GM18861 (cell line): ENCODE data around the gene NPSR1.
A peak's percentile ranks its signal among the peaks of the same experiment; 100 is the strongest.
"Not testable (repeated sequence)": the region's sequence is repeated elsewhere in the genome, so short reads cannot be mapped to it uniquely, and the experiment has no call there.

Experiments
- ATAC-seq: cut with Tn5 transposase; IDR thresholded peaks from one replicate; pipeline ENCODE4 v1.9.1; 2021; ENCODE audit not compliant: unreplicated experiment

Gene NPSR1, protein sequence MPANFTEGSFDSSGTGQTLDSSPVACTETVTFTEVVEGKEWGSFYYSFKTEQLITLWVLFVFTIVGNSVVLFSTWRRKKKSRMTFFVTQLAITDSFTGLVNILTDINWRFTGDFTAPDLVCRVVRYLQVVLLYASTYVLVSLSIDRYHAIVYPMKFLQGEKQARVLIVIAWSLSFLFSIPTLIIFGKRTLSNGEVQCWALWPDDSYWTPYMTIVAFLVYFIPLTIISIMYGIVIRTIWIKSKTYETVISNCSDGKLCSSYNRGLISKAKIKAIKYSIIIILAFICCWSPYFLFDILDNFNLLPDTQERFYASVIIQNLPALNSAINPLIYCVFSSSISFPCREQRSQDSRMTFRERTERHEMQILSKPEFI

DNA sequence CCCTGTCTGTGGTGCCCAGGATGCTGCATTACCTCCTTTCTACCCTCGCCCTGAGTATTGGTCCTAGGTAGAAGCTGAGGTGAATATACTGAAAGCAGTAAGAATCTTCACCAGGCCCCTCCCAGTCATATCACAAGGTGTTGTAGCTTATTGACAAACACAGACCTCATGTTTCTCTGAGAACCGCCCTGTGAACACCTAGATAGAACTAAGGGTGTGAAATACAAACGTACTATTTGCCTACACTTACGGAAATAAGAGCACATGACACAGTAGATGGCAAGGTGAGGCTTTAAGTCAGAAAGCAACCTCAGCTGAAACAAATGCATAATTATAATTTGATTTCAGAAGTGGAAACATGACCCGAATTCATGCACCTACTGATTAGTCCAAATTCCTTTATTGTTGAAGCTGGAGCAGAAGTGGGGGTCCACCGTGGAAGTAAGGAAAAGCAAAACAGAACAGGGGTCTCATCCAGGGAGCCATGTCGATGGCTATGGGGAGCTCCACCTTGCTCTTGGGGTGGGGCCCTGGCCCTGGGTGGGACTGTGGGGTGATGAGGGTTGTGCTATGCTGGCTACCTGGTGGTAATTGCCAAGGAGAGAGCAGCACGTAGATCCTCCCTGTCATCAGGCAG lies at the start of gene NPSR1:
Gene NPSR1 (plus strand): TSS at position 587 of the 637 bp plus-strand sequence. CDS start 195 bp downstream, outside the sequence.
- no peak for ATAC-seq

DNA sequence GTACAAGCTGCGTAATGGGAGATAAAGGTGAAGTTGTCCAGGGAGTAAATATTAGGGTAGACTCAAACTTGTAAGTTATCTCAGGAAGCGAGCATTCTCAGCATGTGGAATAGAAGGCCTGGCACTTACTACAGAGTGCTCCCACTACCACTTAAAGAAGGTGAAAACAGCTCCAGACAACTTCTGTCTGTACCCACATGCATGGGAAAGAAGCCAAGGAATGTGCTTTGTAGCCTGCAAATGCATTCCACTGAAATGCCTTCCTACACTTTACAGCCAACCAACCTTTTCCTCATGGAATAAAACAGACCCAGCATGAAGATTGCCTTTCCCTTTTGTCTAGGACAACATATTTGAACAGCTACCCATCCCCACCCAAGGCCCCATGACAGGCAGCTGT lies 45.4 kb upstream of the NPSR1 start:
- no peak for ATAC-seq

DNA sequence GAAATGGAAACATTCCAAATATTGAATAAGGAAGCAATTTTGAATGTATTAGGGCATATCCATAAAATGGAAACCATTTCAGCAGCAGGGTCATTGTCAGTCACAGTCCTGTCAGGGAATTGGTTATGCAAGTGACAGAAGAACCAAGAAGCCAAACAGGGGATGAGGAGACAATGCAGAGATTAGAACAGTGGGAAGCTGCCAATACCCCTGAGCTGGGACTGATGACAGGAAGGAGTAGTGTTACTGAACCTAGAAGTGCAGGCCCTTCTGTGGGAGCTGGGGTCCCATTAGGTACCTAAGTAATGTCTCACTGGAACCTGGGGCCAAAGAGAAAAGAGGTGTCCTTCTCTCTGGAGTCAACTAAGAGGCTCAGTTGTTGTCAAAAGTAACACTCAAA lies 37.6 kb upstream of the NPSR1 start:
- ATAC-seq = no peak

DNA sequence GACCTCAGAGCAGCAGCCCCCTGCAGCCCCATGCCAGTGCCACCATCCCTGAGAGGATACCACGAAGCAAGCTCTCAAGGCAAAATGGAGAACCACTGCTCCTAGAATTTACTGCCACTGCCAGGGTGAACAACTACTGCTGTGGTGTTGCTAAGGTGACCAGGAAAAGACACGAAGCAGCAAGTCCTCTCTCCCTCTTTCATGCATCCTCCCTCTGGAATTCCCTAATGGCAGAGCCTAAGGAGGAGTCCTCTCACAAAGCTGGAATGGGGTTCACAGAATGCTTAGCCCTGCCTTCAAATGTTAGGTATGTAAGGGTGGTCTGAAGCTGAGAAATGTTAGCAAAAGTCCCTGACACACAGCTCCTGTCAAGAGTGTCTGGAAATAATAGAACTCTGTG lies 35.8 kb upstream of the NPSR1 start:
- no peak for ATAC-seq

DNA sequence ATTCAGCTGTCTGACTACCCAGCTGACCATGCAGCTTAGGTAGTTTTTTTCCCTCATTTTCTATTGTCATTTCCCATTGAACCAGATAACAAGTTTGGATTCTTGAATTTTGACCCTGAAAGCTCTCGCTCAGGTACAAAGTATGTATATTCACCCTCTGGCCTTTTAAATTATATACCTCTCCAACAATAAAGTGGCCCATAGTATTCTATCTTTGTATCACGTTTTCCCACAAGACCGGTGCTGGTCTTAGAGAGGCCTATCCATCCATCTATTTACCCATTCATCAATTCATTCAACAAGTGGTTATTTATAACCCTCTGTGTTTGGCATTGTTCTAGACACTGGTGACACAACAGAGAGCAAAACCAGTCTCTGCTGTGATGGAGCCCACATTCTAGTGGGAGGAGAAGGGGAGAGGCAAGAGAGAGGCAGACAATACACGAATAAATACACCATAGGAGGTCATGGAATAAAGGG lies 35.2 kb upstream of the NPSR1 start:
- no peak for ATAC-seq

DNA sequence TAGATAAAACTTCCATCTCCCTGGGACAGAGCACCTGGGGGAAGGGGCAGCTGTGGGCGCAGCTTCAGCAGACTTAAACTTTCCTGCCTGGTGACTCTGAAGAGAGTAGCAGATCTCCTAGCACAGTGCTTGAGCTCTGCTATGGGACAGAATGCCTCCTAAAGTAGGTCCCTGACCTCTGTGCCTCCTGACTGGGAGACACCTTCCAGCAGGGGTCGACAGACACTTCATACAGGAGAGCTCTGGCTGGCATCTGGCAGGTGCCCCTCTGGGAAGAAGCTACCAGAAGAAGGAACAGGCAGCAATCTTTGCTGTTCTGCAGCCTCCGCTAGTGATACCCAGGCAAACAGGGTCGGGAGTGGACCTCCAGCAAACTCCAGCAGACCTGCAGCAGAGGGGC lies 29.4 kb upstream of the NPSR1 start:
- not testable (repeated sequence) for ATAC-seq

DNA sequence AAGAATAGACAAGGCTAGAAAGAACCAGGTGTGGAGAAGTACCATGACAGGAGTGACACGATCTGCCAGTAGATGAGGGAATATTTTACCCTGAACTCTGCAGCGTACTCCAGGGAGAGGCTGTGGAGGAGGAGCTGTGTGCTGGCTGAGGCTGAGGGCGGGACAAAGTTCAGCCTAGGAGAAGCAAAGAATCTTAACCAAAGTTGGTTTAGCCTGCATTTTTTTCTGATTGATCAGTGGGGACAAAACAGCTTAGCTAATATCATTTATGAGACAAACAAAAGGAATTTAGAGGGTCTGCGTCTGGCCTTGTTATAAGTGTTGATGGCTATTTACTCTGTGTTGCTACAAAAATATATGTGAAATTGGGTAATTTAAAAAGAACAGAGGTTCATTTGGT lies 5.2 kb upstream of the NPSR1 start:
- ATAC-seq = no peak

DNA sequence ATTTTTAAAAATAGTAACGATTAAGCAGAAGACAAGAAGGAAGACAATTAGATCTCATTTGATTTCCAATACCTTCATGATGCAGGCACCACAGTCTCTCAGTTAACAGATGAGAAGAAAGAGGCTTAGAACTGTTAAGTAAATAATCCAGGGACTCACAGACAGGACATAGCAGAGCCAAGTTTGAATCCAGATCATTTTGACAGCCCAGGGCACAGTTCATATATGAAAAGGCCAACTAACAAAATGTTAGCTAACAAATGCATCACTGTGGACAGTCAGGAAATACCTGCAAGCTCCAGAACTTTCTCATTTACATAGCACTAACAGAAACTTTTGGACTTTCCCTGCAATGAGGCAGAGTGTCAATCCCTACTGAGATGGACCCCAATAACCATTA lies 4.2 kb upstream of the NPSR1 start:
- no peak for ATAC-seq

DNA sequence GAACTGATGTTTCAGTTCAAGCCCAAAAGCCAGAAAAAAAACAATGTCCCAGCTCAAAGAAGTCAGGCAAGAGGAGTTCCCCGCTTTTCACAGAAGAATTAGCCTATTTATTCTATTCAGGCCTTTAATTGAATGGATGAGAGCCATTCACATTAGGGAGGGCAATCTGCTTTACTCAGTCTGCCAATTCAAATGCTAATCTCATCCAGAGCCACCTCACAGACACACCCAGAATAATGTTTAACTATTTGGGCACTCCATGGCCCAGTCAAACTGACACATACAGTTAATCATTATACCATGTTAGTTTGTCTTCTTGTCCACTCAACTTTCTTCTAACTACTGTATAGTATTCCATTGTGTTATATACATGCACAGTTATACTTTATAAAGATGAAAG lies 2.6 kb upstream of the NPSR1 start:
- no peak for ATAC-seq

DNA sequence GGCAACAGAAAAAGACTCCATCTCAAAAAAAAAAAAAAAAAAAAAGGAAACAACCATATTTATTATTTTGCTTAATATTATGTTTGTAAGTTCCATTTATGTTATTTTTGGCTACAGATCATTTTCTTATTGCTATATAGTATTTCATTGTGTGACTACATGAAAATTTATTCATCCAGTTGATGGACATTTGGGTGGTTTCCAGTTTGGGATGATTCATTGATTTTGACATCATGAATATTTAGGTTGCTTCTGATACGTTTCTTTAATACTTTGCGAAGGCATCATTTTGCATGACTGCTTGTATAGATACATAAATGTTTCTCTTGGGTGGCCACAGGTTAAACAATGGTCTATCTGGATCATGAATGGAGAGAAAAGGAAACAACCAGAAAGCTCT lies 2.0 kb upstream of the NPSR1 start:
- no peak for ATAC-seq

DNA sequence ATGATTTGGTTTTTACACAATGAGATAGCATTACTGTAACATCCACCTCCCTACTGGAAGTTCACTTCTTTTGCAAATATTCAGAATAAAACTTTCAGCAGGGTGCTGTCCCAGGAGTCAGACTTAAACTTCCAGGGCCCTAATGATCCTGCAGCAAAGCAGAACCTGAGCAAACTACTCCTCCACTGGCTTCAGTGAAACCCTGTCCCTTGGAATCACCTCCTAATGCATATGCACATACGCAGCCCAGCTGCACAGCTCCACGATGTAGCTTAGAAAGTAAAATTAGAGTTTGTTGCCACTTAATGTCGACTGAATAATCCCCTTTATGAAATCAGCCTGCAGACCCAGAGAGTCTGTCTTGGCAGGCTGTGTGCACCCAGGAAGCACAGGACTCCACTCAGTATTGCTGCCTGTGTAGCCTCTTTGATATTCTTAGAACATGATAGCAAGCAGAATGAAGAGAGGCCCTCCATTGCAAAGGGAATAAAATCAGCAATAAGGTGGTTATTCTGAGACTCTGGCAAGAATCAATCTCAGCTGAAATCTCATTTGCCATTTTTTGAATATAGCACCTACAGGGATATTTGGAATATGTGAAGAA lies 1.6 kb downstream of the NPSR1 start:
- no peak for ATAC-seq

DNA sequence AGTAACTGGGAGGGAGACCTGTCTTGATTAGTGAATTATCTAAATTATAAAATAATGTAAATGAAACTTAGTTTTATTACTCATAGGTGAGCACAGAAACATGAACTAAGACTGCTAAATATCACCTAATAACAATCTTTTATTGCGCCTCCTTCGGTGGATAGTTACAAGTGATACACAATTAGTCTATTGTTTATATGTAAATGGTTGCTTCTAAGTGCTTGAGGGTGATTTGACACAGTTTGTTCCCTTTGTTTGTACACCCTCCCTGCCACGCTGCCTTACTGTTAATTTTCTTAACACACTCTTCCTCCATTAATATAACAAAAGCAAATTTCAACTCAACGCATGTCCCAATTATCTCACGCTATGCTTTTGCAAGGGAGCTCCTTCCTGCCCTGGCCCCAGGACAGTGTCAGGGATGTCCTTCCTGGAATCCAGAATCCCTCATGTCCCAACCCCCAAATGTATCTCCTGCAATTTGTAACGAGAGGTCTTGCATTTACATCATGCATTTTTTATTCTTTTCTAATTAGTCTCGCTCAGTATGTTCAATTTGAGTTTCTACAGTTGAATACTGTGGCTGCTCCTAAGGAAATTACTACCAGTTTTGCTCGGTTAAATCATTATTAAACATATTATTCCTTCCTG lies 4.2 kb downstream of the NPSR1 start:
- ATAC-seq = no peak

DNA sequence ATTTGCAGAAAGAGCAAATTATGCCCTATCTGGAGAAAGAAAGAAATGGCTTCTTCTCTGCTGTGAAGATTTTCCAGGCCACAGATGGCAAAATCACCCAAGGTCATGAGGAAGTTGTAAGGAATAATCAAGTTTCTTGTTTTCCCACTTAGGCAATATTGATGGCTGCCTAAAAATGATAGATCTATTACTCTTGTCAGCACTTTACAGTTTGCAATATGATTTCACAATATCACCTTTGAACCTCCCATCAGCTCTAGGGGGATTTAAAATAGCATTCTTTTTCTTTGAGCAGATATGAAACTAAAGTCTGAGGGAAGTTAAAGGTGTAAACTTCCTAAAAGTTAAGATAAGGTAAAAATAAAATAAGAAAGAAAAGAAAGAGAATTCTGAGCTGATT lies 6.7 kb downstream of the NPSR1 start:
- ATAC-seq = no peak

DNA sequence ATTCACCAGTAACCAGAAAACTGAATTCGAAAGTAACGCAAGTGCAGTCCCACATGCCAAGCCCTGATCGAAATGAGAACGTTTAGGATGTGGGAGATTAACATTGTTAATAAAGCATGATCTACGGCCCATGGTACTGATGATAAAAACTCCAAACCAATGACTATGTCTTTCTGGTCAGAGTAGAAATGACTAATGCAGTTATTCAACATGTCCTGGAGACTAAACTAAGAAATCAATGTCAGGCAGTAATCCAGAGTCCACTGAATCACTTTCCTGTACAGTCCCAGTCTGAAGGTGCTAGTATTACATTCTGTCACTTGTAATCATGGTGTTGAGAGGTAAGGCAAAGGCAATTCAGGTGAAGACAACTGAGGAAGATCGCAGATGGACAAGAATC lies 14.4 kb downstream of the NPSR1 start:
- no peak for ATAC-seq

DNA sequence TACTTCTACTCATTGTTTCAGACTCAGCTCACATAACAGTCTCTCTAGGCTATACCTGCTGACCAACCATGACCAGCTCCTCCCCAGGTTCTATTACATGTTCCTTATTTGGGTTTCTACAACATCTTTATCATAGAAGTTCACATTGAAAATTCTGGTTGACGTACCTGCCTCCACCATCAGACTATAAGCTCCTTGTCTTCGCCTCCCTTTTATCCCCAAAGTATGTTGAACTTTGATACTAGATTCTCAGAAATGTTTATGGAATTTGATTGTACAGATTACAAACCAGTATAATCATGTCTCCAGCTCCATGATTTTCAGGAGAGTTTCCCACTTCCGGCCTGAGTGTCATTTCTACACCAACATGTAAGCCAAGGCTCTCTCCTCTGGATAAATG lies 15.0 kb downstream of the NPSR1 start:
- ATAC-seq = no peak

DNA sequence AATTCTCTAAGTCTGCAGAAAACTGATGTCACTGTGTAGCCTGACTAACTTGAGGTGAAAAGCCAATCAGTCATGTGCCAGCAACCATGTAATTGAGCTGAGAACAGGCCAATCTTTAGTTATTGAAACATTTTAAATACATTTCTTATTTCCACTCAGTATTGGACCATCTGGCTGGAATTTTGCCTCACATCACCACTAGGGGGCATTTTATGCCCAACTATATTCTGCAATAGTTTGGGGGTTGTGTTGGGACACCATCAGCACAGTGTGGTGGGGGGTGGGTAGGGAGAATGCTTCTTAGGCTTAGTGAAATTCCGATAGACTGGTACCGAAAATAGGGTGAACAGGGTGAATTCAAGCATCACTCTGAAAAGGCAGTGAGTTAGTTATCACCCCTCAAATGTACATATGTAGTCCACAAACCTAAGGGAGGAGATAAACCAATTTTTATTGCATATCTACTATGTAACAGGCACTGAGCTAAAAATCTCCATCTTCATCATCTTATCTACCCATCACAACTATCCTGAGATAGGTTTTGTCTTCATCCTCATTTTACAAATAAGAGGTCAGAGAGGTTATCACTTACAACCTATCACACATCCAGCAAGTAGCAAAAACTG lies 17.8 kb downstream of the NPSR1 start:
- ATAC-seq = peak; percentile 75

DNA sequence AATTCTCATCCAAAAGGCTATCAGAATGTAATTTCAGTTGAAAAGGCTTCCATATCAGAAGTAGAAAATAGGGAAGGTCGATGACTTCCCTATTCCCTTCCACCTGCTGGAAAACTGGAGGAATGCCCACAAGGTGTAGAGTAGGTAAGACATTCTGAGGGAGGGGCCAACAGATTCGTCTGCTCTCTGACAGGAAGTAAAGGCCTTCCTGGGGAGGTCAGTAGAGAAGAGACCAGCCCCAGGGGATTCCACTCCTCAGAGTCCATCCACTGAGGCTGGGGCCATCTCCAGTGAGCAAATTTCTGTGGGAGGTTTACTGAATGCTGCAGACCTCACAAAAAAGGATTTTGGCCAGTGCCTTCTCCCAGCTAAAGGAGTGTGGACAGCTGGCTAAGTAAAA lies 19.5 kb downstream of the NPSR1 start:
- no peak for ATAC-seq

DNA sequence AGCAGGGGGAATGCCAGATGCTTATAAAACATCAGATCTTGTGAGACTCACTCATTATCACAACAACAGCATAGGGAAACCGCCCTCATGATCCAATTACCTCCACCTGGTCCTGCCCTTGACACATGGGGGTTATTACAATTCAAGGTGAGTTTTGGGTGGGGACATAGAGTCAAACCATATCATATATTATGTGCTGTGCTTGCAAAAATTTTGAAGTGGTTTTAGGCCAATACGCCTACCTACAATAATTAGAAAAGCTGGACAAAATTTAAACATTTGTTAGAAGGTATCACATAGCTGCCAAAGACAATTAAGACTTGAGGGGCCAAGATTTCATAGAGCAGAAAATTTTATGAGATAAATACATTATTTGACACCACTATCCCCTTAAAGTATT lies 29.5 kb downstream of the NPSR1 start:
- ATAC-seq = no peak

DNA sequence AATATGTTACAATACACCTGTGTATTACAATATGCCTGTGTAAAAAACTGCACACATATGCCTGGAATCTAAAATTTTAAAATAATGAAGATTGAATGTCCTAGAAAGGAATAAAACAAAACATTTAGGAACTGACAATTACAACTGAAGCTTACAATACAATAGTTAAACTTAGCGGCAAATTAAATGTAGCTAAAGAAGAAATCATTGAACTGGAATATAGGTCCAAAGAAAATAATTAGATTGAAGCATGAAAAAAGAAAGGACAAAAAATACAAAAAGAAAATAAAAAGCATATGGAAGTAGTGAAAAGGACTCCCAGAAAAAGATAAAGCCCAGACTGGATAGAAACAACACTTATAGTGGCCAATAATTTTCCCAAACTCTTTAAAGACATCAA lies 38.4 kb downstream of the NPSR1 start:
- no peak for ATAC-seq

DNA sequence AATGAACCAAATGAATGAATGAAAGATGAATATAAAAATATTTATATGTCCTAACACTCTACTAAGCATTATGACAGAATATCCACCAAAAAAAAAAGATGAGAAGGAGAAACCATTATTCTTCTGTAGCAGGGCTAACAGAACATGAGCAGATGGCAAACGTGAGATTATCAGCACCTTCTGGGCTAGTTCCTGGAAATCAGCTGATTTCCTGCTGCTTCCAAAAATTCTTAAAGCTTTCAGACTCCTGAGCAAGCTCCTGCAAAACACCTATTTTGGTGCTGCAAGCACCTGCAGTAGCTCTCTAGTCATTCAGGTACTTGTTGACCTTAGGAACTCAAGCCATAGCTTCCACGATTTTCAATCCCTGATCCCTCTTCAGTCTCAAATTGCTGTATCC lies 51.8 kb downstream of the NPSR1 start:
- no peak for ATAC-seq

DNA sequence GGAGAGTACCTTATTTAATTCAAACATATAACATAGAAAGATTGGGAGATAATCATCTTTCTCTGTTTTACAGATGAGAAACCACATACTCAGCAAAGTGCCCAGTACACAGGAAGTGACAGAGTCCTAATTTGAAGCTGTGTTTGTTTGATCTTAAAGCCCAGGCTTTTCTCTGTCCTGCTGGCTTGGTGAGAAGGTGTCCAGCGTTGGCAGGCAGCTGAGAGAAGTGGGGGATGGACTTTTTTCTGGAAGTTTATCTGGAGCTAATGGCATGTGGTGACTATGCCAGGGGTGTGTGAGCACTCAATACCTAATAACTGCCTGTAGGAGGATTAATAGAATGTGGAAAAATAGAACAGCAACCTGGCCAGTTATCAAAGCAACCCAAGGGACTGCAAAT lies 60.8 kb downstream of the NPSR1 start:
- peak; percentile 75 for ATAC-seq
